ENCODE results near the gene KRTCAP2. TPM values are rescaled to one million over a fixed set of nuclear protein-coding genes. Genes with fewer than 3 reads are reported as not detected.
"Not testable (repeated sequence)": the region's sequence is repeated elsewhere in the genome, so short reads cannot be mapped to it uniquely, and the experiment has no call there.

The KRTCAP2 gene
- polyA plus RNA-seq, 3 donors = 157 to 256 (median 247) TPM

GRCh38 chr1:155191904-155192303 lies 18.8 kb upstream of the KRTCAP2 start:
- no peak overlapping the region for H3K9ac ChIP-seq (ENCODE audit: insufficient read depth, low read length, poor library complexity, severe bottlenecking)
- peaks cover 27 to 35% of the 10 kb centered on the region in 2 donors for H3K4me1 ChIP-seq (ENCODE audit: control insufficient read depth in 1 of 2, insufficient read depth in 2 of 2, low read length in 2 of 2)
- Mint-ChIP-seq H3K4me1 (peaks cover 27% of the 10 kb centered on the region), H3K4me3 (no peak overlapping the region), H3K27ac (peak overlapping the region in 2 of 7 donors; percentile 26 to 81), H3K9me3 (peaks cover 0 to 7% (median 3%) of the 10 kb centered on the region in 7 donors), H3K36me3 (peaks cover 8 to 17% of the 10 kb centered on the region in 2 donors), H3K27me3 (ENCODE audit: low read depth in 3 of 3) (peaks cover 24 to 36% (median 27%) of the 10 kb centered on the region in 3 donors)
- H3K27ac ChIP-seq (ENCODE audit: low read depth in 1 of 2, low read length in 2 of 2) = no peak overlapping the region
- no peaks in the 10 kb centered on the region for H3K9me3 ChIP-seq (replicated peaks in 1 of 2; ENCODE audit: control insufficient read depth in 1 of 2, insufficient read depth in 1 of 2, low read length in 2 of 2)
- no peaks in the 10 kb centered on the region for H4K20me1 ChIP-seq (ENCODE audit: insufficient read depth, low read length)
- H3K4me3 ChIP-seq (replicated peaks in 1 of 3; ENCODE audit: low read depth in 2 of 3, low read length in 3 of 3) = no peak overlapping the region
- H3K36me3 ChIP-seq (replicated peaks in 1 of 2; ENCODE audit: control insufficient read depth in 1 of 2, insufficient read depth in 2 of 2, low read length in 2 of 2) = no peaks in the 10 kb centered on the region
- intact Hi-C loops (cut with micrococcal nuclease) = no loop called here
- H2AFZ ChIP-seq (ENCODE audit: insufficient read depth, low read depth, low read length, poor library complexity, severe bottlenecking) = no peak overlapping the region
- H3K27me3 ChIP-seq (ENCODE audit: control insufficient read depth in 2 of 2, insufficient read depth in 2 of 2, low read length in 2 of 2) = peaks cover 4 to 18% of the 10 kb centered on the region in 2 donors
- H3K79me2 ChIP-seq (ENCODE audit: insufficient read depth, low read length) = no peaks in the 10 kb centered on the region
- TF ChIP-seq CTCF (IDR thresholded peaks at IDR 0.05) = no peak
- 94% methylated on average over 13 of the region's 17 CpGs for WGBS (ENCODE audit: insufficient coverage)
- DNase-seq = no peak
- no peak overlapping the region for H3K4me2 ChIP-seq (replicated peaks; ENCODE audit: extremely low read depth, low read length, poor library complexity, severe bottlenecking)

- H3K9ac ChIP-seq (ENCODE audit: insufficient read depth, low read length, poor library complexity, severe bottlenecking); H3K9me3 Mint-ChIP-seq; DNase-seq; H3K9me3 ChIP-seq (replicated peaks in 1 of 2; ENCODE audit: control insufficient read depth in 1 of 2, insufficient read depth in 1 of 2, low read length in 2 of 2); H3K27ac ChIP-seq (ENCODE audit: low read depth in 1 of 2, low read length in 2 of 2); H3K4me3 Mint-ChIP-seq; H3K27ac Mint-ChIP-seq; H3K4me2 ChIP-seq (replicated peaks; ENCODE audit: extremely low read depth, low read length, poor library complexity, severe bottlenecking); H2AFZ ChIP-seq (ENCODE audit: insufficient read depth, low read depth, low read length, poor library complexity, severe bottlenecking); H3K36me3 ChIP-seq (replicated peaks in 1 of 2; ENCODE audit: control insufficient read depth in 1 of 2, insufficient read depth in 2 of 2, low read length in 2 of 2); intact Hi-C loops (cut with micrococcal nuclease); H3K27me3 ChIP-seq (ENCODE audit: control insufficient read depth in 2 of 2, insufficient read depth in 2 of 2, low read length in 2 of 2); H3K36me3 Mint-ChIP-seq; H4K20me1 ChIP-seq (ENCODE audit: insufficient read depth, low read length); H3K4me3 ChIP-seq (replicated peaks in 1 of 3; ENCODE audit: low read depth in 2 of 3, low read length in 3 of 3); H3K79me2 ChIP-seq (ENCODE audit: insufficient read depth, low read length): not testable (repeated sequence)
- peaks cover 19 to 29% (median 19%) of the 10 kb centered on the region in 3 donors for H3K27me3 Mint-ChIP-seq (ENCODE audit: low read depth in 3 of 3)
- peaks cover 33% of the 10 kb centered on the region for H3K4me1 Mint-ChIP-seq
- WGBS (ENCODE audit: insufficient coverage) = 98% methylated on average over 16 of the region's 45 CpGs
- H3K4me1 ChIP-seq (ENCODE audit: control insufficient read depth in 1 of 2, insufficient read depth in 2 of 2, low read length in 2 of 2) = peaks cover 37 to 40% of the 10 kb centered on the region in 2 donors
These were observed 16.8 kb upstream of the KRTCAP2 start for GRCh38 chr1:155189926-155190325.

Measured in CD14-positive monocyte (primary cell).